K562 (cell line): ENCODE results near the gene SNIP1.
"Not testable (repeated sequence)": the region's sequence is repeated elsewhere in the genome, so short reads cannot be mapped to it uniquely, and the experiment has no call there.

Experiments used
- ELF4 ChIP-seq: fragments of 450-650 bp; formaldehyde crosslinking; IDR thresholded peaks from 2 replicates; pipeline ENCODE4 v1.4.0; 2022; ENCODE audit warnings: missing genetic modification characterization
- PRPF4 ChIP-seq: fragments of 200-400 bp; formaldehyde crosslinking; IDR thresholded peaks from one replicate; pipeline ENCODE4 v1.6.1; 2017; ENCODE audit warnings: low read length, low read depth, mild to moderate bottlenecking; ENCODE audit not compliant: insufficient read depth, poor library complexity, severe bottlenecking
- SMC3 ChIP-seq: conservative IDR thresholded peaks from 2 replicates; pipeline ENCODE4 v1.6.1; 2011; ENCODE audit warnings: low read depth, low read length, improper control_type of control experiment; ENCODE audit not compliant: insufficient read depth
- ZNF274 ChIP-seq: IDR thresholded peaks from 2 replicates; pipeline ENCODE4 v1.6.1; 2011; ENCODE audit warnings: low read depth, mild to moderate bottlenecking, low read length, moderate library complexity, borderline replicate concordance
- ZNF324 ChIP-seq: fragments of 250-450 bp; sonication (Bioruptor Pico); IDR thresholded peaks from 2 replicates; pipeline ENCODE4 v1.4.0; 2020; ENCODE audit warnings: mild to moderate bottlenecking
- ZNF431 ChIP-seq: sonication (generic); formaldehyde crosslinking; IDR thresholded peaks from 2 replicates; pipeline ENCODE4 v1.8.0; 2022; ENCODE audit warnings: mild to moderate bottlenecking, missing genetic modification reagents
- TF ChIP-seq, protein P1 (sequence below), 3 experiments: IDR thresholded peaks in 2 of 3; conservative IDR thresholded peaks in 1 of 3; 2 replicates each; pipeline ENCODE4 v1.5.1; 2011 to 2012; ENCODE audit warnings: low read length in 3 of 3, mild to moderate bottlenecking in 3 of 3, control low read depth in 2 of 3, improper control_type of control experiment in 1 of 3, inconsistent platforms in 1 of 3, low read depth in 1 of 3, mixed read lengths in 1 of 3, moderate library complexity in 1 of 3; ENCODE audit not compliant: insufficient read depth in 2 of 3
- TF ChIP-seq, protein P2 (sequence below), 2 experiments: fragments of 450-650 bp; formaldehyde crosslinking in 1 of 2; IDR thresholded peaks; 2 replicates each; pipeline versions ENCODE4 v1.4.0 to v1.6.1; 2014 to 2020; ENCODE audit warnings: mild to moderate bottlenecking in 2 of 2, borderline replicate concordance in 1 of 2, low read depth in 1 of 2
- TF ChIP-seq, protein P3 (sequence below), 2 experiments: fragments of 200-800 bp in 1 of 2; sonication (Bioruptor generic) in 1 of 2; sonication (generic) in 1 of 2; formaldehyde crosslinking in 1 of 2; IDR thresholded peaks in 1 of 2; conservative IDR thresholded peaks in 1 of 2; 2 replicates each; pipeline versions ENCODE4 v1.5.0 to v1.6.1; 2016 to 2020; ENCODE audit warnings: missing compliant biosample characterization in 1 of 2, missing genetic modification characterization in 1 of 2, missing genetic modification reagents in 1 of 2

DNA sequence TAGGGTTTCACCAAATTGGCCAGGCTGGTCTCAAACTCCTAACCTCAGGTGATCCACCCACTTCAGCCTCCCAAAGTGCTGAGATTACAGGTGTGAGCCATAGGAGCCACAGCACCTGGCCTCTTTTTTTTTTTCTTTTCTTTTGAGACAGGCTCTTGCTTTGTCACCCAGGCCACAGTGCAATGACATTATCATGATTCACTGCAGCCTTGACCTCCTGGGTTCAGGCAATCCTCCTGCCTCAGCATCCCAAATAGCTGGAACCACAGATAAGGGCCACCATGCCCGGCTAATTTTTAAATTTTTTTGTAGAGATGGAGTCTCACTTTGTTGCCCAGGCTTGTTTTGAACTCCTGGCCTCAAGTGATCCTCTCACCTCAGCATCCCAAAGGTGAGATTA, 24.2 kb downstream of the SNIP1 start:
- TF ChIP-seq PRPF4; ZNF274; ZNF324; SMC3; ELF4; ZNF431 (CRISPR knock-in tag): not testable (repeated sequence)
- TF ChIP-seq, protein P1, sequence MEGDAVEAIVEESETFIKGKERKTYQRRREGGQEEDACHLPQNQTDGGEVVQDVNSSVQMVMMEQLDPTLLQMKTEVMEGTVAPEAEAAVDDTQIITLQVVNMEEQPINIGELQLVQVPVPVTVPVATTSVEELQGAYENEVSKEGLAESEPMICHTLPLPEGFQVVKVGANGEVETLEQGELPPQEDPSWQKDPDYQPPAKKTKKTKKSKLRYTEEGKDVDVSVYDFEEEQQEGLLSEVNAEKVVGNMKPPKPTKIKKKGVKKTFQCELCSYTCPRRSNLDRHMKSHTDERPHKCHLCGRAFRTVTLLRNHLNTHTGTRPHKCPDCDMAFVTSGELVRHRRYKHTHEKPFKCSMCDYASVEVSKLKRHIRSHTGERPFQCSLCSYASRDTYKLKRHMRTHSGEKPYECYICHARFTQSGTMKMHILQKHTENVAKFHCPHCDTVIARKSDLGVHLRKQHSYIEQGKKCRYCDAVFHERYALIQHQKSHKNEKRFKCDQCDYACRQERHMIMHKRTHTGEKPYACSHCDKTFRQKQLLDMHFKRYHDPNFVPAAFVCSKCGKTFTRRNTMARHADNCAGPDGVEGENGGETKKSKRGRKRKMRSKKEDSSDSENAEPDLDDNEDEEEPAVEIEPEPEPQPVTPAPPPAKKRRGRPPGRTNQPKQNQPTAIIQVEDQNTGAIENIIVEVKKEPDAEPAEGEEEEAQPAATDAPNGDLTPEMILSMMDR (IDR thresholded peaks at IDR 0.05 in 2 of 3, conservative IDR thresholded peaks at IDR 0.05 in 1 of 3; ENCODE audit: insufficient read depth in 2 of 3, low read depth in 1 of 3, low read length in 3 of 3), result not testable (repeated sequence)
- TF ChIP-seq, protein P2, sequence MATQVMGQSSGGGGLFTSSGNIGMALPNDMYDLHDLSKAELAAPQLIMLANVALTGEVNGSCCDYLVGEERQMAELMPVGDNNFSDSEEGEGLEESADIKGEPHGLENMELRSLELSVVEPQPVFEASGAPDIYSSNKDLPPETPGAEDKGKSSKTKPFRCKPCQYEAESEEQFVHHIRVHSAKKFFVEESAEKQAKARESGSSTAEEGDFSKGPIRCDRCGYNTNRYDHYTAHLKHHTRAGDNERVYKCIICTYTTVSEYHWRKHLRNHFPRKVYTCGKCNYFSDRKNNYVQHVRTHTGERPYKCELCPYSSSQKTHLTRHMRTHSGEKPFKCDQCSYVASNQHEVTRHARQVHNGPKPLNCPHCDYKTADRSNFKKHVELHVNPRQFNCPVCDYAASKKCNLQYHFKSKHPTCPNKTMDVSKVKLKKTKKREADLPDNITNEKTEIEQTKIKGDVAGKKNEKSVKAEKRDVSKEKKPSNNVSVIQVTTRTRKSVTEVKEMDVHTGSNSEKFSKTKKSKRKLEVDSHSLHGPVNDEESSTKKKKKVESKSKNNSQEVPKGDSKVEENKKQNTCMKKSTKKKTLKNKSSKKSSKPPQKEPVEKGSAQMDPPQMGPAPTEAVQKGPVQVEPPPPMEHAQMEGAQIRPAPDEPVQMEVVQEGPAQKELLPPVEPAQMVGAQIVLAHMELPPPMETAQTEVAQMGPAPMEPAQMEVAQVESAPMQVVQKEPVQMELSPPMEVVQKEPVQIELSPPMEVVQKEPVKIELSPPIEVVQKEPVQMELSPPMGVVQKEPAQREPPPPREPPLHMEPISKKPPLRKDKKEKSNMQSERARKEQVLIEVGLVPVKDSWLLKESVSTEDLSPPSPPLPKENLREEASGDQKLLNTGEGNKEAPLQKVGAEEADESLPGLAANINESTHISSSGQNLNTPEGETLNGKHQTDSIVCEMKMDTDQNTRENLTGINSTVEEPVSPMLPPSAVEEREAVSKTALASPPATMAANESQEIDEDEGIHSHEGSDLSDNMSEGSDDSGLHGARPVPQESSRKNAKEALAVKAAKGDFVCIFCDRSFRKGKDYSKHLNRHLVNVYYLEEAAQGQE (IDR thresholded peaks at IDR 0.05; ENCODE audit: borderline replicate concordance), result not testable (repeated sequence)
- TF ChIP-seq, protein P2 (CRISPR knock-in tag; IDR thresholded peaks at IDR 0.05; ENCODE audit: low read depth), result not testable (repeated sequence)
- TF ChIP-seq, protein P3, sequence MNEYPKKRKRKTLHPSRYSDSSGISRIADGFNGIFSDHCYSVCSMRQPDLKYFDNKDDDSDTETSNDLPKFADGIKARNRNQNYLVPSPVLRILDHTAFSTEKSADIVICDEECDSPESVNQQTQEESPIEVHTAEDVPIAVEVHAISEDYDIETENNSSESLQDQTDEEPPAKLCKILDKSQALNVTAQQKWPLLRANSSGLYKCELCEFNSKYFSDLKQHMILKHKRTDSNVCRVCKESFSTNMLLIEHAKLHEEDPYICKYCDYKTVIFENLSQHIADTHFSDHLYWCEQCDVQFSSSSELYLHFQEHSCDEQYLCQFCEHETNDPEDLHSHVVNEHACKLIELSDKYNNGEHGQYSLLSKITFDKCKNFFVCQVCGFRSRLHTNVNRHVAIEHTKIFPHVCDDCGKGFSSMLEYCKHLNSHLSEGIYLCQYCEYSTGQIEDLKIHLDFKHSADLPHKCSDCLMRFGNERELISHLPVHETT (CRISPR knock-in tag; conservative IDR thresholded peaks at IDR 0.05 in 1 of 2, IDR thresholded peaks at IDR 0.05 in 1 of 2), result not testable (repeated sequence)
